K562 (cell line): Measurements from ENCODE around the gene KCTD7. TPM values are rescaled to one million over a fixed set of nuclear protein-coding genes. Genes with fewer than 3 reads are reported as not detected.
"Not testable (repeated sequence)": the region's sequence is repeated elsewhere in the genome, so short reads cannot be mapped to it uniquely, and the experiment has no call there.

Experiments used
- ATAC-seq: fragments of 200-7000 bp; cut with Tn5 transposase; 3 replicates; pipeline ENCODE4 v1.9.1; 2020; ENCODE audit warnings: moderate library complexity
- BruUV-seq: library from RNA; stranded (reverse); fragments of 400-500 nt; replicated peaks from 2 replicates; lab custom pipeline; 2021; lab: Mats Ljungman, UMichigan
- CTCF ChIA-PET: fragments of 300-600 bp; formaldehyde crosslinking; extraction: SDS; loops from one replicate; lab custom pipeline; 2021; ENCODE audit warnings: low intra/inter-chr PET ratio; lab: Yijun Ruan, JAX
- POLR2A ChIA-PET: fragments of 300-600, 350-650 bp; sonication (Branson Sonifier 250); formaldehyde crosslinking; extraction: SDS; loops from one replicate; lab custom pipeline; 2021; ENCODE audit warnings: antibody characterized with exemption, inconsistent platforms; lab: Yijun Ruan, JAX
- DNase-seq, 4 experiments: peaks; one replicate each; pipeline versions ENCODE4 v3.0.0 to v3.0.0-alpha.2; 2011 to 2018; ENCODE audit warnings: low spot score in 3 of 4, mixed read lengths in 3 of 4; ENCODE audit errors: extremely low read depth in 1 of 4
- FAIRE-seq: peaks from 2 replicates; lab custom pipeline; 2011; peaks lifted over from hg19 to GRCh38; lab: Jason Lieb, UNC
- H2AFZ ChIP-seq: 2 replicates; pipeline ENCODE4 v1.6.0; 2011; ENCODE audit warnings: low read depth, low read length, control low read depth, inconsistent platforms
- H3K27ac ChIP-seq: fragments of 200-600 bp; 3 replicates; pipeline ENCODE4 v1.8.0; 2011; ENCODE audit warnings: low read depth, mild to moderate bottlenecking, control low read depth, inconsistent platforms, low read length, moderate library complexity, mixed read lengths; ENCODE audit errors: extremely low read depth
- H3K27me3 ChIP-seq, 2 experiments: fragments of 300-600 bp in 1 of 2; 2 replicates in 1 of 2; 3 replicates in 1 of 2; pipeline versions ENCODE4 v1.6.0 to v1.8.0; 2011; ENCODE audit warnings: inconsistent platforms in 2 of 2, low read length in 2 of 2, mild to moderate bottlenecking in 1 of 2, mixed read lengths in 1 of 2, moderate library complexity in 1 of 2; ENCODE audit not compliant: control insufficient read depth in 2 of 2, insufficient read depth in 2 of 2
- H3K36me3 ChIP-seq: fragments of 300-600 bp; 3 replicates; pipeline ENCODE4 v1.8.0; 2011; ENCODE audit warnings: mild to moderate bottlenecking, low read length, inconsistent platforms; ENCODE audit not compliant: control insufficient read depth, insufficient read depth
- H3K4me1 ChIP-seq, 2 experiments: fragments of 200-600 bp in 1 of 2; replicated peaks in 1 of 2; 2 replicates in 1 of 2; 3 replicates in 1 of 2; pipeline versions ENCODE4 v1.5.1 to v1.8.0; 2011; ENCODE audit warnings: inconsistent platforms in 2 of 2, low read length in 2 of 2, mild to moderate bottlenecking in 1 of 2, mixed read lengths in 1 of 2, moderate library complexity in 1 of 2; ENCODE audit not compliant: control insufficient read depth in 2 of 2, insufficient read depth in 2 of 2
- H3K4me2 ChIP-seq: 2 replicates; pipeline ENCODE4 v1.6.1; 2011; ENCODE audit warnings: low read length, control low read depth, inconsistent platforms, mixed read lengths; ENCODE audit not compliant: insufficient read depth
- H3K4me3 ChIP-seq: fragments of 200-600 bp; sonication (generic), shearing (Covaris generic); 2 replicates; pipeline ENCODE4 v1.5.1; 2016; ENCODE audit warnings: control low read depth, inconsistent platforms
- H3K79me2 ChIP-seq: fragments of 200-600 bp; 3 replicates; pipeline ENCODE4 v1.8.0; 2011; ENCODE audit warnings: low read length, inconsistent platforms; ENCODE audit not compliant: control insufficient read depth, insufficient read depth
- H3K9ac ChIP-seq, 2 experiments: 2 replicates each; pipeline versions ENCODE4 v1.6.0 to v1.6.1; 2011; ENCODE audit warnings: low read depth in 2 of 2, low read length in 2 of 2, control low read depth in 1 of 2, inconsistent platforms in 1 of 2, mild to moderate bottlenecking in 1 of 2, mixed read lengths in 1 of 2; ENCODE audit not compliant: insufficient read depth in 1 of 2
- H3K9me1 ChIP-seq: one replicate; pipeline ENCODE4 v1.6.0; 2011; ENCODE audit warnings: inconsistent platforms, mild to moderate bottlenecking, low read length, moderate library complexity; ENCODE audit not compliant: control insufficient read depth, insufficient read depth
- H3K9me3 ChIP-seq: replicated peaks from 2 replicates; pipeline ENCODE4 v1.5.1; 2011; ENCODE audit warnings: low read depth, low read length, inconsistent platforms; ENCODE audit not compliant: control insufficient read depth, insufficient read depth
- H4K20me1 ChIP-seq: replicated peaks from 2 replicates; pipeline ENCODE4 v1.6.1; 2011; ENCODE audit warnings: low read length, inconsistent platforms, mixed read lengths; ENCODE audit not compliant: control insufficient read depth, insufficient read depth
- WGBS: fragments of 100-300 bp; shearing (Covaris generic); methylation state at CpG from one replicate; pipeline ENCODE4 v1.1.6; 2016; ENCODE audit warnings: low coverage, mixed read lengths; ENCODE audit not compliant: insufficient coverage; ENCODE audit errors: missing lambda C conversion rate; 5-methylcytosine and 5-hydroxymethylcytosine counted together
- in situ Hi-C: fragments of 300-500 bp; cut with MboI; formaldehyde crosslinking; loops from 4 replicates; pipeline ENCODE4 v1.15.0; 2018; ENCODE audit warnings: inconsistent platforms, mixed read lengths
- intact Hi-C: fragments of 100-400 bp; cut with micrococcal nuclease; formaldehyde crosslinking; loops from 2 replicates; pipeline ENCODE4 v1.14.2; 2022
- polyA plus RNA-seq, 8 experiments: library from polyadenylated mRNA; depleted of rRNA in 4 of 8; stranded (reverse) in 5 of 8; unstranded in 3 of 8; fragments of >200 nt; fragmentation: Nextera tagmentation in 2 of 8; fragmentation: Illumina TruSeq in 1 of 8; extraction: Ambion mirVana in 2 of 8; extraction: Trizol in 1 of 8; gene quantifications; 2 replicates each; pipeline versions ENCODE4 v1.2.1 to v1.2.3, GENCODE V29; 2011 to 2014; ENCODE audit warnings: inconsistent platforms in 1 of 8, missing spikeins in 1 of 8
- total RNA-seq, 7 experiments: library from RNA; depleted of rRNA in 6 of 7; stranded (reverse); fragments of >200 nt in 6 of 7; fragmentation: Illumina TruSeq in 2 of 7; extraction: Trizol in 2 of 7; gene quantifications; 2 replicates each; pipeline versions ENCODE4 v1.2.1 to v1.2.3, GENCODE V29; 2011 to 2021; ENCODE audit warnings: low replicate concordance in 1 of 7
- TF ChIP-seq, protein P1 (sequence below), 2 experiments: IDR thresholded peaks; 2 replicates each; pipeline ENCODE4 v1.6.1; 2011; ENCODE audit warnings: borderline replicate concordance in 1 of 2, control low read depth in 1 of 2, low read depth in 1 of 2, low read length in 1 of 2, mild to moderate bottlenecking in 1 of 2, mixed read lengths in 1 of 2, moderate library complexity in 1 of 2; ENCODE audit not compliant: insufficient read depth in 1 of 2, insufficient read length in 1 of 2, poor library complexity in 1 of 2, severe bottlenecking in 1 of 2; ENCODE audit errors: extremely low read depth in 1 of 2

The KCTD7 gene
- total and polyA plus RNA-seq, 9 of the 15 experiments (the other 6 are each of a cell fraction or from before 2014, with no cell fraction given), result 1.5 to 26.0 (median 9.0) TPM

DNA sequence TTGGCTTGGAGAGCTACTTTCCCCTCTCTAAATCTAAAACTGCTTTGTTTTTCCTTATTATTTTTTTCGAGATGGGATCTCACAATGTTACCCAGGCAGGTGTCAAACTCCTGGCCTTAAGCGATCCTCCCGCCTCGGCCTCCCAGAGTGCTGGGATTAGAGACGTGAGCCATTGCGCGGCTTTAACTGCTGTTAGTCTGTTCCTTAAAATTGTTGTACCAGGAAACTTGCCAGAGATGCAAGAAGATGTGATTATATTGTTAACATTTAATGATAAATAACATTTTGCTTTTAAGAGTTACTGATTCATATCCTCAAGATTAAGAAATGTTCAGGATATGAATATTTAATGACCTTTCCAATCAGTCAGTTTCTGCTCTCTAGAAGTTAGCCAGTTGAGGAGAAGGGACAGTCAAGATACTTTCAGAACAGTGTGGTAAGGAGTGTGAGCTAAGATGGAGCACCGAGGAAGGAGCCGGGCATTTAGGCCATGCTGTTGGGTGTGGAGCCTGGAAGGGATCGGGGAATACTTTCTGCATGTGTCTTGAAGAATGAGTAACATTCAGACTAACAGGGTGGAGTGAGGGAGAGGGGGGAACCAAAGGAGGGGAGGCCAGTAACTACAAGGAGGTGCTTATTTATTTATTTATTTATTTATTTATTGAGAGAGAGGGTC is 54.6 kb downstream of the KCTD7 start:
- H3K27me3 ChIP-seq, H3K36me3 ChIP-seq, H3K9me3 ChIP-seq, in situ Hi-C loops, DNase-seq, FAIRE-seq, H2AFZ ChIP-seq, BruUV-seq, H4K20me1 ChIP-seq, ATAC-seq, H3K9me1 ChIP-seq: not testable (repeated sequence)
- peak overlapping the region; percentile 65 for H3K4me3 ChIP-seq
- ChIA-PET POLR2A (interaction anchor here (0.6 to 1.4 kb wide), 3 partner anchors 14 to 189 kb away, joined by 3 to 7 read pairs (median 4); no protein-coding TSS in a partner anchor), CTCF (interaction anchor here (0.6 kb wide), 1 partner anchor 399 kb away, joined by 3 read pairs; no protein-coding TSS in a partner anchor)
- H3K9ac ChIP-seq, result peak overlapping the region in 1 of 2 experiments; percentile 85; a peak in 1 of 4 replicates
- H3K4me2 ChIP-seq, result peak overlapping the region; percentile 90
- 62% methylated on average over 10 of the region's 10 CpGs for WGBS
- peaks cover 49% of the 10 kb centered on the region for H3K79me2 ChIP-seq
- H3K4me1 ChIP-seq, result peaks cover 20 to 46% of the 10 kb centered on the region in 2 experiments; a peak in 4 of 5 replicates
- TF ChIP-seq, protein P1, sequence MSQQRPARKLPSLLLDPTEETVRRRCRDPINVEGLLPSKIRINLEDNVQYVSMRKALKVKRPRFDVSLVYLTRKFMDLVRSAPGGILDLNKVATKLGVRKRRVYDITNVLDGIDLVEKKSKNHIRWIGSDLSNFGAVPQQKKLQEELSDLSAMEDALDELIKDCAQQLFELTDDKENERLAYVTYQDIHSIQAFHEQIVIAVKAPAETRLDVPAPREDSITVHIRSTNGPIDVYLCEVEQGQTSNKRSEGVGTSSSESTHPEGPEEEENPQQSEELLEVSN (IDR thresholded peaks at IDR 0.05; ENCODE audit: borderline replicate concordance in 1 of 2, extremely low read depth in 1 of 2, insufficient read depth in 1 of 2, insufficient read length in 1 of 2, low read depth in 1 of 2, low read length in 1 of 2, poor library complexity in 1 of 2, severe bottlenecking in 1 of 2), result peak in 1 of 2 experiments; percentile 19
- TF ChIP-seq, all 486 proteins: peak for 1; not testable (repeated sequence) for 485
- H3K27ac ChIP-seq, intact Hi-C loops: not testable (repeated sequence)
